ENCODE measurements around the gene VAMP1. TPM values are rescaled to one million over a fixed set of nuclear protein-coding genes. Genes with fewer than 3 reads are reported as not detected.

VAMP1 gene
- total and polyA plus RNA-seq, 2 of the 13 experiments (the other 11 are each of a cell fraction or from before 2014, with no cell fraction given): 2.5 to 7.4 TPM

- TF ChIP-seq MAZ (IDR thresholded peaks at IDR 0.05; ENCODE audit: borderline replicate concordance, low read depth, low read length): peak; percentile 81
- peak; percentile 21; the same call in 1 of the 2 replicates for TF ChIP-seq MAZ (CRISPR knock-in tag; IDR thresholded peaks at IDR 0.05; ENCODE audit: low read depth)
- TF ChIP-seq GZF1 (CRISPR knock-in tag; IDR thresholded peaks at IDR 0.05): peak; percentile 56; the same call in 1 of the 2 replicates
- no peak for TF ChIP-seq EZH2 (conservative IDR thresholded peaks at IDR 0.05; ENCODE audit: low read depth, low read length)
- TF ChIP-seq KDM3A (CRISPR knock-in tag; IDR thresholded peaks at IDR 0.05; ENCODE audit: low read depth): peak; percentile 8; the same call in 1 of the 2 replicates
- peak; percentile 41; the same call in 1 of the 2 replicates for TF ChIP-seq PHF21A (CRISPR knock-in tag; IDR thresholded peaks at IDR 0.05)
- no peak for TF ChIP-seq ETV6 (CRISPR knock-in tag; conservative IDR thresholded peaks at IDR 0.05)
- no peak for TF ChIP-seq ZFP62 (CRISPR knock-in tag; IDR thresholded peaks at IDR 0.05)
- TF ChIP-seq DRAP1 (CRISPR knock-in tag; IDR thresholded peaks at IDR 0.05): peak; percentile 80
- TF ChIP-seq PATZ1 (CRISPR knock-in tag; IDR thresholded peaks at IDR 0.05): peak; percentile 44; the same call in 1 of the 2 replicates
- TF ChIP-seq NFKB2 (CRISPR knock-in tag; IDR thresholded peaks at IDR 0.05; ENCODE audit: borderline replicate concordance): no peak; the same call in 1 of the 2 replicates
- TF ChIP-seq NFATC3 (CRISPR knock-in tag; IDR thresholded peaks at IDR 0.05): 0 out of 2 replicates have a peak, but pooled peaks have one; percentile 9
- TF ChIP-seq TP53 (CRISPR knock-in tag; conservative IDR thresholded peaks at IDR 0.05): 0 out of 2 replicates have a peak, but pooled peaks have one; percentile 13
- TF ChIP-seq TFDP2 (CRISPR knock-in tag; IDR thresholded peaks at IDR 0.05): peak; percentile 97
- peak; percentile 82 for TF ChIP-seq HDAC1 (CRISPR knock-in tag; IDR thresholded peaks at IDR 0.05)
- peak; percentile 38; the same call in 1 of the 2 replicates for TF ChIP-seq ZNF766 (CRISPR knock-in tag; IDR thresholded peaks at IDR 0.05; ENCODE audit: borderline replicate concordance)
- peak; percentile 92 for TF ChIP-seq ZC3H13 (CRISPR knock-in tag; IDR thresholded peaks at IDR 0.05)
- TF ChIP-seq, protein P1, sequence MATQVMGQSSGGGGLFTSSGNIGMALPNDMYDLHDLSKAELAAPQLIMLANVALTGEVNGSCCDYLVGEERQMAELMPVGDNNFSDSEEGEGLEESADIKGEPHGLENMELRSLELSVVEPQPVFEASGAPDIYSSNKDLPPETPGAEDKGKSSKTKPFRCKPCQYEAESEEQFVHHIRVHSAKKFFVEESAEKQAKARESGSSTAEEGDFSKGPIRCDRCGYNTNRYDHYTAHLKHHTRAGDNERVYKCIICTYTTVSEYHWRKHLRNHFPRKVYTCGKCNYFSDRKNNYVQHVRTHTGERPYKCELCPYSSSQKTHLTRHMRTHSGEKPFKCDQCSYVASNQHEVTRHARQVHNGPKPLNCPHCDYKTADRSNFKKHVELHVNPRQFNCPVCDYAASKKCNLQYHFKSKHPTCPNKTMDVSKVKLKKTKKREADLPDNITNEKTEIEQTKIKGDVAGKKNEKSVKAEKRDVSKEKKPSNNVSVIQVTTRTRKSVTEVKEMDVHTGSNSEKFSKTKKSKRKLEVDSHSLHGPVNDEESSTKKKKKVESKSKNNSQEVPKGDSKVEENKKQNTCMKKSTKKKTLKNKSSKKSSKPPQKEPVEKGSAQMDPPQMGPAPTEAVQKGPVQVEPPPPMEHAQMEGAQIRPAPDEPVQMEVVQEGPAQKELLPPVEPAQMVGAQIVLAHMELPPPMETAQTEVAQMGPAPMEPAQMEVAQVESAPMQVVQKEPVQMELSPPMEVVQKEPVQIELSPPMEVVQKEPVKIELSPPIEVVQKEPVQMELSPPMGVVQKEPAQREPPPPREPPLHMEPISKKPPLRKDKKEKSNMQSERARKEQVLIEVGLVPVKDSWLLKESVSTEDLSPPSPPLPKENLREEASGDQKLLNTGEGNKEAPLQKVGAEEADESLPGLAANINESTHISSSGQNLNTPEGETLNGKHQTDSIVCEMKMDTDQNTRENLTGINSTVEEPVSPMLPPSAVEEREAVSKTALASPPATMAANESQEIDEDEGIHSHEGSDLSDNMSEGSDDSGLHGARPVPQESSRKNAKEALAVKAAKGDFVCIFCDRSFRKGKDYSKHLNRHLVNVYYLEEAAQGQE (IDR thresholded peaks at IDR 0.05; ENCODE audit: borderline replicate concordance in 1 of 2, low read depth in 1 of 2, low read length in 2 of 2): no peak
- 0 out of 2 replicates have a peak, but pooled peaks have one; percentile 43 for TF ChIP-seq BATF2 (CRISPR knock-in tag; IDR thresholded peaks at IDR 0.05)
- 0 out of 2 replicates have a peak, but pooled peaks have one; percentile 28 for TF ChIP-seq ZSCAN31 (CRISPR knock-in tag; IDR thresholded peaks at IDR 0.05; ENCODE audit: low read depth)
These were observed 23.2 kb upstream of the VAMP1 start, which contains the start of gene NCAPD2 (continued) for GRCh38 chr12:6493497-6494257.
